Mesenchymal stem cell (in vitro differentiated cells and primary cell): Measurements from ENCODE around the gene GPR22.

Source experiments
- DNase-seq: peaks from one replicate; pipeline ENCODE4 v3.0.0-alpha.2; 2013
- H2AFZ ChIP-seq: one replicate; pipeline ENCODE4 v1.6.1; 2013; ENCODE audit warnings: low read depth, mild to moderate bottlenecking, control low read depth, inconsistent platforms, low read length, moderate library complexity
- H2AK5ac ChIP-seq: 2 replicates; pipeline ENCODE4 v1.6.1; 2013; ENCODE audit warnings: low read length, moderate library complexity, mild to moderate bottlenecking, inconsistent platforms; ENCODE audit not compliant: severe bottlenecking
- H2BK120ac ChIP-seq: one replicate; pipeline ENCODE4 v1.6.1; 2013; ENCODE audit warnings: low read depth, mild to moderate bottlenecking, inconsistent platforms, low read length, moderate library complexity
- H2BK12ac ChIP-seq, 2 experiments: one replicate each; pipeline ENCODE4 v1.6.1; 2013; ENCODE audit warnings: inconsistent platforms in 2 of 2, low read length in 2 of 2, mild to moderate bottlenecking in 2 of 2, moderate library complexity in 2 of 2, control low read depth in 1 of 2
- H2BK15ac ChIP-seq: one replicate; pipeline ENCODE4 v1.6.1; 2013; ENCODE audit warnings: mild to moderate bottlenecking, low read depth, inconsistent platforms; ENCODE audit not compliant: poor library complexity, severe bottlenecking
- H2BK5ac ChIP-seq: 2 replicates; pipeline ENCODE4 v1.6.1; 2013; ENCODE audit warnings: low read depth, mild to moderate bottlenecking, low read length, control low read depth, inconsistent platforms; ENCODE audit not compliant: poor library complexity, severe bottlenecking
- H3K14ac ChIP-seq, 2 experiments: one replicate each; pipeline ENCODE4 v1.6.1; 2013; ENCODE audit warnings: inconsistent platforms in 2 of 2, low read length in 2 of 2, control low read depth in 1 of 2, mild to moderate bottlenecking in 1 of 2, moderate library complexity in 1 of 2
- H3K18ac ChIP-seq, 2 experiments: one replicate each; pipeline ENCODE4 v1.6.1; 2013; ENCODE audit warnings: inconsistent platforms in 2 of 2, low read length in 2 of 2, control low read depth in 1 of 2, low read depth in 1 of 2, mild to moderate bottlenecking in 1 of 2
- H3K23ac ChIP-seq, 2 experiments: one replicate each; pipeline ENCODE4 v1.6.1; 2013; ENCODE audit warnings: inconsistent platforms in 2 of 2, low read length in 2 of 2, mild to moderate bottlenecking in 2 of 2, moderate library complexity in 2 of 2, control low read depth in 1 of 2
- H3K27ac ChIP-seq: 2 replicates; pipeline ENCODE4 v1.5.1; 2013; ENCODE audit warnings: mild to moderate bottlenecking, moderate library complexity, low read length, control low read depth, inconsistent platforms; ENCODE audit not compliant: poor library complexity, severe bottlenecking
- H3K27me3 ChIP-seq, 2 experiments: 2 replicates each; pipeline versions ENCODE4 v1.6.1 to v1.7.0; 2013; ENCODE audit warnings: low read length in 2 of 2, mild to moderate bottlenecking in 2 of 2, moderate library complexity in 2 of 2, control low read depth in 1 of 2, inconsistent platforms in 1 of 2; ENCODE audit not compliant: control insufficient read depth in 1 of 2, insufficient read depth in 1 of 2
- H3K36me3 ChIP-seq, 2 experiments: 2 replicates each; pipeline versions ENCODE4 v1.6.1 to v1.7.0; 2013; ENCODE audit warnings: low read length in 2 of 2, control low read depth in 1 of 2, inconsistent platforms in 1 of 2, low read depth in 1 of 2, mild to moderate bottlenecking in 1 of 2; ENCODE audit not compliant: insufficient read depth in 2 of 2, control insufficient read depth in 1 of 2
- H3K4ac ChIP-seq, 2 experiments: one replicate each; pipeline ENCODE4 v1.6.1; 2013; ENCODE audit warnings: inconsistent platforms in 2 of 2, low read length in 2 of 2, mild to moderate bottlenecking in 2 of 2, moderate library complexity in 2 of 2, control low read depth in 1 of 2, low read depth in 1 of 2
- H3K4me1 ChIP-seq: 2 replicates; pipeline ENCODE4 v1.6.1; 2013; ENCODE audit warnings: low read depth, low read length, control low read depth; ENCODE audit not compliant: control insufficient read depth, insufficient read depth
- H3K4me2 ChIP-seq: 2 replicates; pipeline ENCODE4 v1.6.1; 2013; ENCODE audit warnings: low read length, mild to moderate bottlenecking, inconsistent platforms; ENCODE audit not compliant: poor library complexity, severe bottlenecking
- H3K4me3 ChIP-seq, 2 experiments: 2 replicates each; pipeline versions ENCODE4 v1.5.1 to v1.7.0; 2013; ENCODE audit warnings: low read length in 2 of 2, mild to moderate bottlenecking in 2 of 2, control low read depth in 1 of 2, low read depth in 1 of 2; ENCODE audit not compliant: insufficient read depth in 1 of 2
- H3K79me1 ChIP-seq: replicated peaks from 2 replicates; pipeline ENCODE4 v1.6.1; 2013; ENCODE audit warnings: mild to moderate bottlenecking, control low read depth, low read length, inconsistent platforms; ENCODE audit not compliant: poor library complexity, severe bottlenecking
- H3K9ac ChIP-seq: 2 replicates; pipeline ENCODE4 v1.7.0; 2013; ENCODE audit warnings: mild to moderate bottlenecking, low read length, moderate library complexity
- H3K9me3 ChIP-seq: 2 replicates; pipeline ENCODE4 v1.7.0; 2013; ENCODE audit warnings: mild to moderate bottlenecking, low read length; ENCODE audit not compliant: control insufficient read depth
- H4K8ac ChIP-seq: one replicate; pipeline ENCODE4 v1.6.1; 2013; ENCODE audit warnings: inconsistent platforms, mild to moderate bottlenecking, low read length, moderate library complexity
- H4K91ac ChIP-seq: one replicate; pipeline ENCODE4 v1.6.1; 2013; ENCODE audit warnings: mild to moderate bottlenecking, low read length, inconsistent platforms
- WGBS: methylation state at CpG from one replicate; pipeline ENCODE4 v1.1.7; 2013; ENCODE audit warnings: mixed read lengths; 5-methylcytosine and 5-hydroxymethylcytosine counted together

Gene GPR22

DNA sequence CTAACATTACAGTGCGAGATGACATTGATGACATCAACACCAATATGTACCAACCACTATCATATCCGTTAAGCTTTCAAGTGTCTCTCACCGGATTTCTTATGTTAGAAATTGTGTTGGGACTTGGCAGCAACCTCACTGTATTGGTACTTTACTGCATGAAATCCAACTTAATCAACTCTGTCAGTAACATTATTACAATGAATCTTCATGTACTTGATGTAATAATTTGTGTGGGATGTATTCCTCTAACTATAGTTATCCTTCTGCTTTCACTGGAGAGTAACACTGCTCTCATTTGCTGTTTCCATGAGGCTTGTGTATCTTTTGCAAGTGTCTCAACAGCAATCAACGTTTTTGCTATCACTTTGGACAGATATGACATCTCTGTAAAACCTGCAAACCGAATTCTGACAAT, 4.3 kb downstream of the GPR22 start:
- H4K8ac ChIP-seq = no peak overlapping the region
- no peak overlapping the region for H3K18ac ChIP-seq
- DNase-seq = no peak
- peaks cover 0 to 5% of the 10 kb centered on the region in 2 experiments for H3K36me3 ChIP-seq
- no peak overlapping the region for H2BK5ac ChIP-seq
- H3K4ac ChIP-seq = no peak overlapping the region
- H3K23ac ChIP-seq = no peak overlapping the region
- H3K27me3 ChIP-seq = no peaks in the 10 kb centered on the region
- no peak overlapping the region for H3K27ac ChIP-seq
- H3K79me1 ChIP-seq = peaks cover 5% of the 10 kb centered on the region
- no peak overlapping the region for H2AK5ac ChIP-seq
- H3K4me3 ChIP-seq = no peak overlapping the region
- 93% methylated on average over 5 of the region's 5 CpGs for WGBS
- H3K9ac ChIP-seq = no peak overlapping the region
- no peak overlapping the region for H4K91ac ChIP-seq
- no peak overlapping the region for H2BK12ac ChIP-seq
- no peak overlapping the region for H2BK120ac ChIP-seq
- H3K4me2 ChIP-seq = no peak overlapping the region
- H3K4me1 ChIP-seq = no peaks in the 10 kb centered on the region
- H3K9me3 ChIP-seq = no peaks in the 10 kb centered on the region
- no peak overlapping the region for H2BK15ac ChIP-seq
- no peak overlapping the region for H2AFZ ChIP-seq
- H3K14ac ChIP-seq = no peak overlapping the region

DNA sequence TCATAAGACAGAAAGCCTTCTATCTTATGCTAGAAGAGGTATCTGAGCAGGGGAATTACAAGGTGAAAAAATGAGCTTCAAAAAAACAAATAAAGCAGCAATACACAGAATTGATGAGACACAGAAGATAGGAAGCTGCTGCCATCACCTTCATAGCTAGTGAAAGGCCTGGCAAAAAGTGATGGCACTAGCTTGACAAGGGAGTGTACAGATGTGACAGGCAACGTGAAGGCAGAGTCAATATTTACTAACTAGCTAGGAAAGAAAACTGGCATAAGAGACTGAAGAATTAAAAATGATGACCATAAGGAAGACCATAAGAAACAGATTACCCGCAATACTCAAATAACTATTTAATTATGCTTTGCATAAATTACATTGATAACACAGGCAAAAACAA, 9.4 kb downstream of the GPR22 start:
- H3K4me3 ChIP-seq = no peak overlapping the region
- H3K4ac ChIP-seq = no peak overlapping the region
- H4K8ac ChIP-seq = no peak overlapping the region
- H3K23ac ChIP-seq = no peak overlapping the region
- H2AFZ ChIP-seq = no peak overlapping the region
- WGBS = no CpG with 5 or more reads among the region's 2 CpGs
- no peak overlapping the region for H3K18ac ChIP-seq
- no peak overlapping the region for H3K9ac ChIP-seq
- H4K91ac ChIP-seq = no peak overlapping the region
- no peak for DNase-seq
- H3K4me2 ChIP-seq = no peak overlapping the region
- H3K14ac ChIP-seq = no peak overlapping the region
- no peak overlapping the region for H2BK12ac ChIP-seq
- H2AK5ac ChIP-seq = no peak overlapping the region
- no peaks in the 10 kb centered on the region for H3K27me3 ChIP-seq
- H3K36me3 ChIP-seq = peaks cover 0 to under 1% of the 10 kb centered on the region in 2 experiments
- no peak overlapping the region for H2BK120ac ChIP-seq
- H2BK5ac ChIP-seq = no peak overlapping the region
- H3K27ac ChIP-seq = no peak overlapping the region
- no peaks in the 10 kb centered on the region for H3K9me3 ChIP-seq
- no peaks in the 10 kb centered on the region for H3K4me1 ChIP-seq
- peaks cover 9% of the 10 kb centered on the region for H3K79me1 ChIP-seq
- no peak overlapping the region for H2BK15ac ChIP-seq

DNA sequence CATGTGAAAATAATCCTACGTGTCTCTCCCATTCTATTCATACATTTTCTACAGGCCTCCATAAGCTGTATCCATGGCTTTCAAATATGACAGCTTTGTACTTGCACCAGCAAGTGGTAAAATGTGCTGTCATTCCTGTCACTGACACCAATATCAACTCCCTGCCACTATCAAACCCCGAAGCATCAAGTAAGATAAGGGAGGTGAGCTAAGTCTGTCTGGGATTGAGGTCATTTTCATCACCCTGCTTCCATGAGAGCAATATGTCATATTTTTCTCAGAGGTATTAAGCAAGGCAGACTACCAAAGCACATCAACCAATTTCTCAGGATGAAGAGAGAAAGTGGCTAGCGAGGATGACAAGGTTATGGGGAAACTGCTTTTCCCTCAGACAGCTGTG, 11.1 kb downstream of the GPR22 start:
- Histone ChIP-seq H4K8ac (no peak overlapping the region), H3K9ac (peak overlapping the region; percentile 47), H3K23ac (no peak overlapping the region), H3K4me1 (no peaks in the 10 kb centered on the region), H3K27ac (no peak overlapping the region), H3K9me3 (no peaks in the 10 kb centered on the region), H3K79me1 (peaks cover 9% of the 10 kb centered on the region), H2AK5ac (no peak overlapping the region), H2BK15ac (no peak overlapping the region), H3K14ac (no peak overlapping the region), H3K18ac (no peak overlapping the region), H2BK5ac (no peak overlapping the region), H4K91ac (no peak overlapping the region), H3K4ac (no peak overlapping the region), H3K4me2 (no peak overlapping the region), H3K36me3 (no peaks in the 10 kb centered on the region), H3K27me3 (no peaks in the 10 kb centered on the region), H2BK12ac (no peak overlapping the region), H3K4me3 (peak overlapping the region in 1 of 2 experiments; percentile 30), H2BK120ac (no peak overlapping the region), H2AFZ (no peak overlapping the region)
- DNase-seq = no peak
- 100% methylated on average over 1 of the region's 3 CpGs for WGBS

DNA sequence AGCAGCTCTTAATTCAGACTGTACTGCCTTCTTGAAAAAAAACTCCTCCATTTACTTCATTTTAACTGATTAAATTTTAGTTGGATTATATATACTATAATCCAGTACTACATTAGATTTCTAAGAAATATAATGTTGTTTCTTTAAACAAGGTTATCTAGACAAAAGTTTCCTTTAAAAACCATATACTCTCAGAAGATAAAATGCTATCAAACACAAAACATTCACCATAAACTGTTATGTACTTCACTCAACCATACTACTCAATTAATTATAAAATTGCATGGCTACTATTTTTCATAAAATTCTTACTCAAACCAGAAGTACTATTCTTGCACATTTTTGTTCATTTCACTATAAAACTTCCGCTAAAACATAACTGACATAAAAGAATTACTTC, 12.7 kb downstream of the GPR22 start:
- H4K91ac ChIP-seq = no peak overlapping the region
- no peaks in the 10 kb centered on the region for H3K4me1 ChIP-seq
- no peak overlapping the region for H3K4me2 ChIP-seq
- H3K4me3 ChIP-seq = no peak overlapping the region
- H2BK12ac ChIP-seq = no peak overlapping the region
- H3K23ac ChIP-seq = no peak overlapping the region
- H2AFZ ChIP-seq = no peak overlapping the region
- no peak overlapping the region for H3K9ac ChIP-seq
- H3K18ac ChIP-seq = no peak overlapping the region
- no peaks in the 10 kb centered on the region for H3K36me3 ChIP-seq
- WGBS = no CpG with 5 or more reads among the region's 1 CpG
- no peaks in the 10 kb centered on the region for H3K27me3 ChIP-seq
- DNase-seq = no peak
- H3K4ac ChIP-seq = no peak overlapping the region
- no peak overlapping the region for H4K8ac ChIP-seq
- H2BK120ac ChIP-seq = no peak overlapping the region
- no peak overlapping the region for H3K14ac ChIP-seq
- peaks cover 9% of the 10 kb centered on the region for H3K79me1 ChIP-seq
- H3K27ac ChIP-seq = no peak overlapping the region
- no peak overlapping the region for H2AK5ac ChIP-seq
- H2BK5ac ChIP-seq = no peak overlapping the region
- H2BK15ac ChIP-seq = no peak overlapping the region
- no peaks in the 10 kb centered on the region for H3K9me3 ChIP-seq
